Epidermal melanocyte (primary cell): ENCODE data around the gene FMO4.
"Not testable (repeated sequence)": the region's sequence is repeated elsewhere in the genome, so short reads cannot be mapped to it uniquely, and the experiment has no call there.

Source experiments
- DNase-seq: peaks from one replicate; pipeline ENCODE4 v3.0.0; 2011; ENCODE audit warnings: low spot score; ENCODE audit not compliant: insufficient read length

Gene FMO4

GRCh38 chr1:171334024-171334640 lies 20.1 kb downstream of the FMO4 start:
- no peak for DNase-seq

- DNase-seq: no peak
These were observed 22.0 kb downstream of the FMO4 start for GRCh38 chr1:171335964-171336363.

- not testable (repeated sequence) for DNase-seq
These were observed 25.4 kb downstream of the FMO4 start for GRCh38 chr1:171339345-171339744.

GRCh38 chr1:171343727-171344472 lies 29.9 kb downstream of the FMO4 start:
- no peak for DNase-seq

GRCh38 chr1:171344473-171344820 lies 30.5 kb downstream of the FMO4 start:
- no peak for DNase-seq

GRCh38 chr1:171345536-171345935 lies 31.6 kb downstream of the FMO4 start:
- no peak for DNase-seq

- DNase-seq: no peak
These were observed 32.9 kb downstream of the FMO4 start for GRCh38 chr1:171346881-171347280.

GRCh38 chr1:171350594-171350993 lies 36.6 kb downstream of the FMO4 start:
- no peak for DNase-seq

GRCh38 chr1:171351961-171352360 lies 38.0 kb downstream of the FMO4 start:
- no peak for DNase-seq

GRCh38 chr1:171352554-171352953 lies 38.6 kb downstream of the FMO4 start:
- no peak for DNase-seq

GRCh38 chr1:171355727-171356126 lies 41.7 kb downstream of the FMO4 start:
- no peak for DNase-seq

GRCh38 chr1:171357179-171357578 lies 43.2 kb downstream of the FMO4 start:
- no peak for DNase-seq

GRCh38 chr1:171359355-171359648 lies 45.3 kb downstream of the FMO4 start:
- not testable (repeated sequence) for DNase-seq

- DNase-seq: not testable (repeated sequence)
These were observed 45.9 kb downstream of the FMO4 start for GRCh38 chr1:171359731-171360527.

- DNase-seq: no peak
These were observed 52.1 kb downstream of the FMO4 start for GRCh38 chr1:171366085-171366484.

GRCh38 chr1:171366816-171367215 lies 52.8 kb downstream of the FMO4 start:
- no peak for DNase-seq

GRCh38 chr1:171367436-171367835 lies 53.5 kb downstream of the FMO4 start:
- no peak for DNase-seq

GRCh38 chr1:171372418-171373084 lies 58.6 kb downstream of the FMO4 start:
- DNase-seq: no peak

- not testable (repeated sequence) for DNase-seq
These were observed 59.6 kb downstream of the FMO4 start for GRCh38 chr1:171373357-171374122.

GRCh38 chr1:171379846-171380245 lies 65.9 kb downstream of the FMO4 start:
- no peak for DNase-seq

GRCh38 chr1:171381866-171382210 lies 67.9 kb downstream of the FMO4 start:
- no peak for DNase-seq
